A673 (cell line): Measurements from ENCODE around the gene METTL27. TPM values are rescaled to one million over a fixed set of nuclear protein-coding genes. Genes with fewer than 3 reads are reported as not detected.

Experiments used
- BruUV-seq: library from RNA; stranded (reverse); fragments of 400-500 nt; replicated peaks from 2 replicates; lab custom pipeline; 2021; lab: Mats Ljungman, UMichigan
- CTCF ChIA-PET: fragments of 300-600 bp; sonication (Branson Sonifier 250); formaldehyde crosslinking; loops from one replicate; lab custom pipeline; 2022; ENCODE audit warnings: antibody characterized with exemption; lab: Charles Lee
- POLR2A ChIA-PET: fragments of 300-600 bp; sonication (Branson Sonifier 250); formaldehyde crosslinking; loops from one replicate; lab custom pipeline; 2022; ENCODE audit warnings: antibody characterized with exemption; ENCODE audit not compliant: low non-redundant PET; lab: Charles Lee
- DNase-seq: peaks from one replicate; pipeline ENCODE4 v3.0.0-alpha.2; 2015; ENCODE audit warnings: low spot score
- H3K27ac ChIP-seq: fragments of 200-600 bp; sonication (generic); 2 replicates; pipeline ENCODE4 v1.5.1; 2016; ENCODE audit warnings: mixed run types, low read depth, mild to moderate bottlenecking, mixed read lengths, antibody characterized with exemption, low read length; ENCODE audit not compliant: poor library complexity, severe bottlenecking
- H3K27me3 ChIP-seq: fragments of 200-600 bp; sonication (generic); replicated peaks from 2 replicates; pipeline ENCODE4 v1.6.1; 2017; ENCODE audit warnings: mixed run types, low read depth, mild to moderate bottlenecking, mixed read lengths, antibody characterized with exemption, low read length; ENCODE audit not compliant: insufficient read depth, poor library complexity
- H3K36me3 ChIP-seq: fragments of 200-600 bp; sonication (generic); 2 replicates; pipeline ENCODE4 v1.6.1; 2016; ENCODE audit warnings: mixed run types, mild to moderate bottlenecking, mixed read lengths, antibody characterized with exemption, low read length; ENCODE audit not compliant: insufficient read depth, poor library complexity, severe bottlenecking
- H3K4me1 ChIP-seq: fragments of 200-600 bp; sonication (generic); 2 replicates; pipeline ENCODE4 v1.6.1; 2017; ENCODE audit warnings: mixed run types, mild to moderate bottlenecking, mixed read lengths, antibody characterized with exemption, low read length; ENCODE audit not compliant: insufficient read depth, poor library complexity, severe bottlenecking
- H3K4me3 ChIP-seq: fragments of 200-600 bp; sonication (generic); 2 replicates; pipeline ENCODE4 v1.5.1; 2016; ENCODE audit warnings: low read depth, mixed run types, mild to moderate bottlenecking, mixed read lengths, low read length; ENCODE audit not compliant: poor library complexity, severe bottlenecking
- H3K9me3 ChIP-seq: fragments of 200-600 bp; sonication (generic); 2 replicates; pipeline ENCODE4 v1.6.1; 2016; ENCODE audit warnings: mixed run types, low read depth, mild to moderate bottlenecking, mixed read lengths, antibody characterized with exemption, low read length; ENCODE audit not compliant: poor library complexity, severe bottlenecking
- EZH2 ChIP-seq: fragments of 200-600 bp; sonication (generic); IDR thresholded peaks from 2 replicates; pipeline ENCODE4 v1.6.1; 2017; ENCODE audit warnings: borderline replicate concordance, low read depth, mild to moderate bottlenecking, mixed read lengths, antibody characterized with exemption, low read length; ENCODE audit not compliant: poor library complexity, severe bottlenecking
- intact Hi-C: fragments of 100-400 bp; cut with micrococcal nuclease; formaldehyde crosslinking; loops from one replicate; pipeline ENCODE4 v1.10.0; 2022; ENCODE audit not compliant: unreplicated experiment
- total RNA-seq: library from RNA; stranded (reverse); gene quantifications from 2 replicates; pipeline ENCODE4 v1.2.3, GENCODE V29; 2021
- TF ChIP-seq, protein P1 (sequence below): fragments of 300-800, 200-600 bp; sonication (generic); conservative IDR thresholded peaks from 2 replicates; pipeline ENCODE4 v1.5.1; 2017; ENCODE audit warnings: low read depth, mild to moderate bottlenecking, antibody characterized with exemption, low read length, moderate library complexity, mixed read lengths

METTL27 gene
- total RNA-seq, 1 experiment from 2014 or later = not detected

DNA sequence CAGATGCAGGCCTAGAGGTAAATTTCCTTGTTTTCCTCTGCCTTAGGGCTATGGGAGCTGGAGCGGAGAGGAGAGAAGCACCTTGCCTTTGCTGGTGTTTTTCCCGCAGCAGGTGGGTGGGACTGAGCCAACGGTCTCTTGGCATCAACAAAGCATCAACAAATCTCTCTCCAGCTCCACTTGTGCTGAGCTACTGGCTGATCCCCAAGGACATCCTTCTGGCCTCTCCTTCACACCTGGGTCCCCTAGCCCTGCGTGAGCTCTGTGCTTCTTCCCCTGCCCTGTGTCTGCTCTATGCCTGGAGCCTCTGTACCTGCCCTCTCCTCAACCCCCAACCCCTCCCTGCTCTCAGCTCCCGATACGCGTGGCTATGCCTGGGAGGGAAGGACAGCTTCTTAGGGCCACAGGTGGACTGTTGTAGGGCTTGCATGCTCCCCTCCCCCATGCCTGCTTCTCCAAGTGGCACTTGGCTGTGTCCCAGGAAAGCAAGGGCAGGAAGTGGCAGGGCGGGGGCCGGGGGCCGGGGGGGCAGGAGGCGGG, 14.7 kb downstream of the METTL27 start:
- no peaks in the 10 kb centered on the region for H3K27me3 ChIP-seq
- intact Hi-C loops = no loop called here
- TF ChIP-seq, protein P1, sequence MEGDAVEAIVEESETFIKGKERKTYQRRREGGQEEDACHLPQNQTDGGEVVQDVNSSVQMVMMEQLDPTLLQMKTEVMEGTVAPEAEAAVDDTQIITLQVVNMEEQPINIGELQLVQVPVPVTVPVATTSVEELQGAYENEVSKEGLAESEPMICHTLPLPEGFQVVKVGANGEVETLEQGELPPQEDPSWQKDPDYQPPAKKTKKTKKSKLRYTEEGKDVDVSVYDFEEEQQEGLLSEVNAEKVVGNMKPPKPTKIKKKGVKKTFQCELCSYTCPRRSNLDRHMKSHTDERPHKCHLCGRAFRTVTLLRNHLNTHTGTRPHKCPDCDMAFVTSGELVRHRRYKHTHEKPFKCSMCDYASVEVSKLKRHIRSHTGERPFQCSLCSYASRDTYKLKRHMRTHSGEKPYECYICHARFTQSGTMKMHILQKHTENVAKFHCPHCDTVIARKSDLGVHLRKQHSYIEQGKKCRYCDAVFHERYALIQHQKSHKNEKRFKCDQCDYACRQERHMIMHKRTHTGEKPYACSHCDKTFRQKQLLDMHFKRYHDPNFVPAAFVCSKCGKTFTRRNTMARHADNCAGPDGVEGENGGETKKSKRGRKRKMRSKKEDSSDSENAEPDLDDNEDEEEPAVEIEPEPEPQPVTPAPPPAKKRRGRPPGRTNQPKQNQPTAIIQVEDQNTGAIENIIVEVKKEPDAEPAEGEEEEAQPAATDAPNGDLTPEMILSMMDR = no peak
- TF ChIP-seq EZH2 = no peak
- no peak for DNase-seq
- no peaks in the 10 kb centered on the region for H3K36me3 ChIP-seq
- no TSS peak for BruUV-seq
- no peaks in the 10 kb centered on the region for H3K4me1 ChIP-seq
- ChIA-PET POLR2A (no interaction called here), CTCF (no interaction called here)
- H3K9me3 ChIP-seq = no peaks in the 10 kb centered on the region
- no peak overlapping the region for H3K4me3 ChIP-seq
- H3K27ac ChIP-seq = no peak overlapping the region

DNA sequence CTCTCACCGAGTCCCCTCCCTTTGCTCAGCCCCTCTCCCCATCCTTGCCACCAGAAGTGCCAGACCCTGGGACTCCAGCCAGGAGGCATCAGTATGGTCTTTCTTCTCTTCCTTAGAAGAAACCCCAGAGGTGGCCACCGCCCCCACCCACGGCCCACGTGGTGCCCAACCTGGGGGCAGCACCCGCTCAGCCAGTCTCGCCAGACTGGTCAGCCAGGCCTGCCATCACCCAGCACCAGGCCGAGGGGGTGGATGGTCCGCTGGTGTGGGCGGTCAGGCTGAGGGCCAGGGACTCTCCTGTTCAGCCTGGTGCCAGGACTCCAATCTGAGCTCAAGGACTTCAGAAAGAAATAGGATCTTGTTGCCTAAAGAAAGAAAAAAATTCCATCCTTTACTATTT, 17.3 kb downstream of the METTL27 start:
- Histone ChIP-seq H3K36me3 (no peaks in the 10 kb centered on the region), H3K9me3 (no peaks in the 10 kb centered on the region), H3K27me3 (no peaks in the 10 kb centered on the region), H3K4me3 (no peak overlapping the region), H3K27ac (no peak overlapping the region), H3K4me1 (no peaks in the 10 kb centered on the region)
- intact Hi-C loops = no loop called here
- no TSS peak for BruUV-seq
- TF ChIP-seq EZH2 = no peak
- TF ChIP-seq, protein P1 = no peak
- POLR2A ChIA-PET = no interaction called here
- DNase-seq = no peak
- CTCF ChIA-PET = no interaction called here

DNA sequence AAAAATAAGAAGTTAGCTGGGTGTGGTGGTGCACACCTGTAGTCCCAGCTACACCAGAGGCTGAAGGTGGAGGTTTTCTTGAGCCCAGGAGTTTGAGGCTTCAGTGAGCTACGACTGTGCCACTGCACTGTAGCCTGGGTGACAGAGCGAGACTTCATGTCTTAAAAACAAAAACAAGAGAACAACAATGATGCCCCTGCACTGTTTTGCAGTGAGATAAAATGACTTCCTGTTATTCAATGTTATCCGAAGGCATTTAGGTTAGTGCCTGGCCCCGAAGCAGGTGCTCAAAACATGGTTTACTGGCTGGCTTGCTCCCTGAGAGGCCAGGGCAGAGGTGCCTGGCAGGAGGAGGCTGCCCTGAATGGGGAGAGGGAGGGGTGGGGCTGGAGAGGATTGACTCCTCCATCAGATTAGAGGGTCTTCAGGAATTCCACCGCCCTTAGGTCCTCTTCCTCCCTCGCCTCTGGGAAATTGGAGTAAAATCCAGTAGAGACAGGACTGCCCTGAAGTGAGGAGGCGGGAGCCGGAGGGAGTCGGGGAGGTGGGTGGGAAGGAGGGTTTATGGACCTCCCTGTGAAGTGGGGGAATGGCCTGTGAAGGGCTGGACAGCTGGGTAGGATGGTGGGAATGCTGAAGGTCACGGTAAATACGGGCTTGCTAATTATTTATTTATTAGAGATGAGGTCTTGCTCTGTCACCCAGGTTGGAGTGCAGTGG, 18.3 kb downstream of the METTL27 start:
- no peak overlapping the region for H3K27ac ChIP-seq
- CTCF ChIA-PET = no interaction called here

More for the DNA sequence above, 18.3 kb downstream of the METTL27 start:
- H3K9me3 ChIP-seq = no peaks in the 10 kb centered on the region
- intact Hi-C loops = no loop called here
- POLR2A ChIA-PET = no interaction called here
- H3K36me3 ChIP-seq = no peaks in the 10 kb centered on the region
- BruUV-seq = no TSS peak
- no peaks in the 10 kb centered on the region for H3K27me3 ChIP-seq
- TF ChIP-seq, protein P1 = no peak
- TF ChIP-seq EZH2 = no peak
- DNase-seq = no peak
- no peak overlapping the region for H3K4me3 ChIP-seq
- no peaks in the 10 kb centered on the region for H3K4me1 ChIP-seq
